ENCODE results near the gene TPCN2. TPM values are rescaled to one million over a fixed set of nuclear protein-coding genes. Genes with fewer than 3 reads are reported as not detected.

TPCN2 gene
- total RNA-seq, 2 donors from 2014 or later: 34.7 to 38.0 TPM

- H3K27ac ChIP-seq: peak overlapping the region; percentile 95 to 96
- no peak overlapping the region for H3K4me3 ChIP-seq
- H3K36me3 ChIP-seq: no peaks in the 10 kb centered on the region
- no peaks in the 10 kb centered on the region for H3K27me3 ChIP-seq (replicated peaks; ENCODE audit: insufficient read depth)
- peaks cover 12 to 50% of the 10 kb centered on the region in 2 donors for H3K4me1 ChIP-seq (ENCODE audit: control insufficient read depth in 1 of 2, low read depth in 2 of 2)
- no peak for TF ChIP-seq CTCF (IDR thresholded peaks at IDR 0.05)
- ATAC-seq (ENCODE audit: insufficient number of reproducible peaks, low FRiP score, low read depth) (no peak), DNase-seq (ENCODE audit: low spot score) (no peak)
- H3K9me3 ChIP-seq: no peaks in the 10 kb centered on the region
These were observed 33.7 kb upstream of the TPCN2 start for GRCh38 chr11:69014898-69015549.

DNA sequence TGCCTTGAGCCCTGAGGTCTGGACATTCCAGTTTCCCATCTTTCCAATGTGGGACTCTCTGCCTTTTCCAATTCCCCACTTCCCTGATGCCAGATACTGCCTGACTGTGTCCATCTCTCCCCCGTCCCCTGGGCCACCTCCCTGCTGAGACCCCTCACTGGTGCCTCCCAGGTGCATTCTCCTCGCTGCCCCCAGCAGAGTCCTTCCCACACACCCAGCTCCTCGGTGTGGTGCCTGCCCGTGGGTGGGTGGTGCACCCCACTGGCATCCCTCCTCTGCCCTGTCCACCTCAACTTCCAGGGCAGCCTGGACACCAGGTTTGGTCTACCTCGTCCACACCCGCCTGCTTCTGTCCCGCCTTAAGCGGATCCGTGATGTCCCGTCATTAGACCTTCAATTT, 30.8 kb upstream of the TPCN2 start:
- peak overlapping the region; percentile 42 to 74 for H3K27ac ChIP-seq

DNA sequence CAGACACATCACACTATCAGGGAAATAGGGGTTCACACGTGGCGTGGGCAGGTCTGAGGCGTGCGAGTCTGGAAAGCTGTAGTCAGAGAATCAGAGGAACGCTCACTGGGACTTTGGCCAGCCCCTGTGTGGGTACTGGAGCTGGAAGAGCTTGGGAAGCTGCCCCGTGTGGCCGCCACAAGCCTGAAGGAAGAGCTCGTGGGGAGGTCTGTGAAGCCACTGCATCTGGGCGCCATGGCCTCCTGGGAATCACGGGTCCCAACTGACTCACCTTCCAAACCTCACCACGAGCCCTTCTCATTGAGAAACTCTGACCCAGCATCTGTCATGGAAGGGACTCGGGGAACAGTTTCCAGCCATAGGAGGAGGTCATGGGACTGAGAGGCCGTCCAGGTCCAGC, 29.8 kb upstream of the TPCN2 start:
- no peaks in the 10 kb centered on the region for H3K36me3 ChIP-seq
- no peaks in the 10 kb centered on the region for H3K9me3 ChIP-seq
- ATAC-seq (ENCODE audit: insufficient number of reproducible peaks, low FRiP score, low read depth): no peak
- no peak overlapping the region for H3K4me3 ChIP-seq
- DNase-seq (ENCODE audit: low spot score): no peak
- peak; percentile 15 for TF ChIP-seq CTCF (IDR thresholded peaks at IDR 0.05)
- peaks cover 6 to 35% of the 10 kb centered on the region in 2 donors for H3K4me1 ChIP-seq (ENCODE audit: control insufficient read depth in 1 of 2, low read depth in 2 of 2)
- no peaks in the 10 kb centered on the region for H3K27me3 ChIP-seq (replicated peaks; ENCODE audit: insufficient read depth)
- peak overlapping the region; percentile 42 to 74 for H3K27ac ChIP-seq

More for the DNA sequence above, 30.8 kb upstream of the TPCN2 start:
- no peak for DNase-seq (ENCODE audit: low spot score)
- Histone ChIP-seq H3K27me3 (replicated peaks; ENCODE audit: insufficient read depth) (no peaks in the 10 kb centered on the region), H3K9me3 (no peaks in the 10 kb centered on the region), H3K4me1 (ENCODE audit: control insufficient read depth in 1 of 2, low read depth in 2 of 2) (peaks cover 8 to 42% of the 10 kb centered on the region in 2 donors), H3K36me3 (no peaks in the 10 kb centered on the region), H3K4me3 (no peak overlapping the region)
- TF ChIP-seq CTCF (IDR thresholded peaks at IDR 0.05): no peak
- no peak for ATAC-seq (ENCODE audit: insufficient number of reproducible peaks, low FRiP score, low read depth)

DNA sequence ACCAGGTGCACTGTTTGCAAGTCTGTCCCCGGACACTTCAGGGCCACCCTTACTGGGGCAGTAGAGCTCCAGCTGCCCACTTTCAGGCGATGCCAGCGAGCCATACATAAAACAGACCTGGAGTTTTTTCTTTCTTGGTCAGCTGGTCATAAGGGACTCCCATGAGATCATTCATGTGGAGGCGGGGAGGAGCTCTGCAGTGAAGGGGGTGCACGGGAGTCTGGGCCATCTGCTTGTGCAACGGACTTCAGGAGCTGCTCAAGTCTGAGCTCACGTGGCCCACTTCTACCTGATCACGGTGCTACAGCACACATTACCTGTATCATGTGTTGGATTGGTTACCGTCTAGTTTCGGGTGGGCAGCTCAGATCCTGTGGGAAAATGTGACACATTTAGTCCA, 26.5 kb upstream of the TPCN2 start:
- DNase-seq (ENCODE audit: low spot score) (no peak), ATAC-seq (ENCODE audit: insufficient number of reproducible peaks, low FRiP score, low read depth) (no peak)
- no peaks in the 10 kb centered on the region for H3K36me3 ChIP-seq
- TF ChIP-seq CTCF (IDR thresholded peaks at IDR 0.05): no peak
- H3K9me3 ChIP-seq: no peaks in the 10 kb centered on the region
- no peaks in the 10 kb centered on the region for H3K27me3 ChIP-seq (replicated peaks; ENCODE audit: insufficient read depth)
- H3K4me1 ChIP-seq (ENCODE audit: control insufficient read depth in 1 of 2, low read depth in 2 of 2): peaks cover 4 to 23% of the 10 kb centered on the region in 2 donors
- no peak overlapping the region for H3K27ac ChIP-seq
- H3K4me3 ChIP-seq: no peak overlapping the region

GRCh38 chr11:69024509-69024908, 24.2 kb upstream of the TPCN2 start:
- ATAC-seq (ENCODE audit: insufficient number of reproducible peaks, low FRiP score, low read depth) (no peak), DNase-seq (ENCODE audit: low spot score) (no peak)
- Histone ChIP-seq H3K27me3 (replicated peaks; ENCODE audit: insufficient read depth) (no peaks in the 10 kb centered on the region), H3K27ac (no peak overlapping the region), H3K36me3 (no peaks in the 10 kb centered on the region), H3K9me3 (no peaks in the 10 kb centered on the region), H3K4me1 (ENCODE audit: control insufficient read depth in 1 of 2, low read depth in 2 of 2) (peaks cover 0 to 8% of the 10 kb centered on the region in 2 donors), H3K4me3 (no peak overlapping the region)
- TF ChIP-seq CTCF (IDR thresholded peaks at IDR 0.05): no peak
